T-cell (primary cell): ENCODE data around the gene TIPIN. TPM values are rescaled to one million over a fixed set of nuclear protein-coding genes. Genes with fewer than 3 reads are reported as not detected.
A peak's percentile ranks its signal among the peaks of the same experiment; 100 is the strongest.
"Not testable (repeated sequence)": the region's sequence is repeated elsewhere in the genome, so short reads cannot be mapped to it uniquely, and the experiment has no call there.

Source experiments
- ATAC-seq, 4 experiments: fragments of 200-7000 bp in 3 of 4; fragments of 150-1000 bp in 1 of 4; cut with Tn5 transposase; replicated peaks in 1 of 4; 1 replicate in 3 of 4; 2 replicates in 1 of 4; pipeline ENCODE4 v1.10.0; 2021; ENCODE audit warnings: moderate library complexity in 3 of 4, mild to moderate bottlenecking in 2 of 4, moderate number of reproducible peaks in 1 of 4
- CTCF ChIA-PET, 2 donors: fragments of 300-600 bp; sonication (Branson Sonifier 250); formaldehyde crosslinking; loops; one replicate each; lab custom pipeline; 2022; ENCODE audit warnings: antibody characterized with exemption in 2 of 2; lab: Charles Lee
- POLR2A ChIA-PET, 2 donors: fragments of 300-600 bp; sonication (Branson Sonifier 250); formaldehyde crosslinking; loops; one replicate each; lab custom pipeline; 2022; ENCODE audit warnings: antibody characterized with exemption in 2 of 2; lab: Charles Lee
- DNase-seq, 35 experiments: peaks; one replicate each; pipeline versions ENCODE4 v3.0.0 to v3.0.0-alpha.2; 2013 to 2023
- H3K27ac ChIP-seq: one replicate; pipeline ENCODE4 v1.5.1; 2013; ENCODE audit warnings: low read length
- H3K27me3 ChIP-seq, 2 experiments: replicated peaks in 1 of 2; 1 replicate in 1 of 2; 2 replicates in 1 of 2; pipeline versions ENCODE4 v1.6.1 to v1.7.0; 2013; ENCODE audit warnings: low read length in 1 of 2, mixed read lengths in 1 of 2; ENCODE audit not compliant: control insufficient read depth in 2 of 2, insufficient read depth in 2 of 2; ENCODE audit errors: extremely low read depth in 1 of 2
- H3K36me3 ChIP-seq, 2 donors: 1 replicate in 1 of 2; 2 replicates in 1 of 2; pipeline versions ENCODE4 v1.6.1 to v1.7.0; 2013; ENCODE audit warnings: low read length in 1 of 2; ENCODE audit not compliant: control insufficient read depth in 2 of 2, insufficient read depth in 1 of 2; ENCODE audit errors: extremely low read depth in 1 of 2
- H3K4me1 ChIP-seq, 2 experiments: 1 replicate in 1 of 2; 2 replicates in 1 of 2; pipeline versions ENCODE4 v1.6.1 to v1.7.0; 2013; ENCODE audit warnings: low read length in 2 of 2, mixed read lengths in 1 of 2; ENCODE audit not compliant: insufficient read depth in 2 of 2, control insufficient read depth in 1 of 2; ENCODE audit errors: extremely low read depth in 1 of 2
- H3K4me3 ChIP-seq, 2 donors: 1 replicate in 1 of 2; 2 replicates in 1 of 2; pipeline versions ENCODE4 v1.5.1 to v1.7.0; 2013; ENCODE audit warnings: mild to moderate bottlenecking in 2 of 2, low read length in 1 of 2, moderate library complexity in 1 of 2; ENCODE audit not compliant: control insufficient read depth in 1 of 2; ENCODE audit errors: extremely low read depth in 1 of 2
- H3K9me3 ChIP-seq: 2 replicates; pipeline ENCODE4 v1.7.0; 2013
- H3K27ac Mint-ChIP-seq, 2 donors: one replicate each; pipeline ENCODE4 v1.8.0; 2020 to 2021; ENCODE audit warnings: mild to moderate bottlenecking in 2 of 2, mixed read lengths in 2 of 2
- H3K27me3 Mint-ChIP-seq, 2 donors: one replicate each; pipeline ENCODE4 v1.8.0; 2021 to 2022; ENCODE audit warnings: mixed read lengths in 2 of 2
- H3K36me3 Mint-ChIP-seq: one replicate; pipeline ENCODE4 v1.8.0; 2021; ENCODE audit warnings: mixed read lengths
- H3K4me1 Mint-ChIP-seq, 3 donors: one replicate each; pipeline ENCODE4 v1.8.0; 2020 to 2022; ENCODE audit warnings: mixed read lengths in 3 of 3, mild to moderate bottlenecking in 1 of 3
- H3K4me3 Mint-ChIP-seq, 3 donors: one replicate each; pipeline ENCODE4 v1.8.0; 2020 to 2022; ENCODE audit warnings: mild to moderate bottlenecking in 3 of 3, mixed read lengths in 3 of 3, moderate library complexity in 3 of 3
- H3K9me3 Mint-ChIP-seq, 3 donors: one replicate each; pipeline ENCODE4 v1.8.0; 2020 to 2022; ENCODE audit warnings: mixed read lengths in 3 of 3
- WGBS: methylation state at CpG from one replicate; pipeline ENCODE4 v1.1.5; 2013; ENCODE audit warnings: missing lambda C conversion rate; ENCODE audit not compliant: insufficient coverage; 5-methylcytosine and 5-hydroxymethylcytosine counted together
- total RNA-seq, 35 experiments: library from RNA in 6 of 35; stranded (reverse) in 6 of 35; fragments of 120-200 nt in 1 of 35; gene quantifications; one replicate each; pipeline versions ENCODE4 v1.2.1 to v1.2.4 and lab custom pipeline; 2013 to 2026

TIPIN gene
- total RNA-seq, 5 donors from 2014 or later (not counting 1 experiment from before 2014, with no cell fraction given) = 3.6 to 8.4 (median 6.6) TPM

GRCh38 chr15:66374179-66374578, 17.7 kb upstream of the TIPIN start:
- WGBS = no CpG with 5 or more reads among the region's 4 CpGs

GRCh38 chr15:66369773-66370651, 13.5 kb upstream of the TIPIN start:
- Histone ChIP-seq H3K4me1 (peaks cover 14 to 15% of the 10 kb centered on the region in 2 experiments), H3K27me3 (no peaks in the 10 kb centered on the region), H3K36me3 (no peaks in the 10 kb centered on the region), H3K27ac (peak overlapping the region; percentile 57), H3K9me3 (no peaks in the 10 kb centered on the region), H3K4me3 (peak overlapping the region; percentile 1 to 17)
- no peaks in the 10 kb centered on the region for H3K36me3 Mint-ChIP-seq
- ATAC-seq (peak; percentile 74 to 89 (median 80)), DNase-seq (peak in 3 of 35 experiments; percentile 7 to 56 (median 17))
- H3K27me3 Mint-ChIP-seq = no peaks in the 10 kb centered on the region
- 0% methylated on average over 3 of the region's 12 CpGs for WGBS
- POLR2A ChIA-PET = no interaction called here
- peak overlapping the region; percentile 90 to 95 for H3K27ac Mint-ChIP-seq
- no peaks in the 10 kb centered on the region for H3K9me3 Mint-ChIP-seq
- H3K4me1 Mint-ChIP-seq = peaks cover 15 to 18% (median 17%) of the 10 kb centered on the region in 3 donors
- peak overlapping the region; percentile 72 to 80 (median 75) for H3K4me3 Mint-ChIP-seq
- CTCF ChIA-PET = interaction anchor here in 1 of 2 donors (0.6 to 0.8 kb wide), 3 partner anchors 13 to 1300 kb away, joined by 3 to 5 read pairs (median 3); no protein-coding TSS in a partner anchor

More at GRCh38 chr15:66374179-66374578, 17.7 kb upstream of the TIPIN start:
- H3K9me3 ChIP-seq = no peaks in the 10 kb centered on the region
- H3K27ac ChIP-seq = no peak overlapping the region
- H3K36me3 Mint-ChIP-seq = no peaks in the 10 kb centered on the region
- peaks cover 15 to 18% (median 17%) of the 10 kb centered on the region in 3 donors for H3K4me1 Mint-ChIP-seq
- no peaks in the 10 kb centered on the region for H3K27me3 Mint-ChIP-seq
- H3K9me3 Mint-ChIP-seq = no peaks in the 10 kb centered on the region
- ATAC-seq (no peak), DNase-seq (no peak)
- H3K27me3 ChIP-seq = no peaks in the 10 kb centered on the region
- no peak overlapping the region for H3K27ac Mint-ChIP-seq
- no peak overlapping the region for H3K4me3 Mint-ChIP-seq
- CTCF ChIA-PET = no interaction called here
- peaks cover 14 to 15% of the 10 kb centered on the region in 2 experiments for H3K4me1 ChIP-seq
- H3K4me3 ChIP-seq = no peak overlapping the region
- no peaks in the 10 kb centered on the region for H3K36me3 ChIP-seq
- POLR2A ChIA-PET = no interaction called here

DNA sequence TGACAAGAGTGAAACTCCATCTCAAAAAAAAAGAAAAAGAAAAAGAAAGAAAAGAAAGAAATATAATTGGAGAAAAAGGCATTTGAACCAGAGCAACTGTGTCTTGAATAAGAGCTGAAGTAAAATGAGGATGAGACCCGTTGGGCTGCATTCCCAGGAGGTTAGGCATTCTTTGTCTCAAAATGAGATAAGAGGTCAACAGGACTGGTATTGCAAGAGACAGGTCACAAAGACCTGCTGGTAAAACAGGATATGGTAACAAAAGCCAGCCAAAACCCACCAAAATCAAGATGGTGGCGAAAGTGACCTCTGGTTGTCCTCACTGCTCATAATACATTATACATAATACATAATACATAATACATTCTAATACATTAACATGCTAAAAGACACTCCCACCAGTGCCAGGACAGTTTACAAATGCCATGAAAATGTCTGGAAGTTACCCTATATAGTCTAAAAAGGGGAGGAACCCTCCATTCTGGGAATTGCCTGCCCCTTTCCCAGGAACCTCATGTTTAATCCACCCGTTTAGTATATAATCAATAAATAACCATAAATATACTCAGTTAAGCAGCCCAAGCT, 8.6 kb upstream of the TIPIN start:
- no peaks in the 10 kb centered on the region for H3K36me3 ChIP-seq
- ChIA-PET POLR2A (no interaction called here), CTCF (interaction anchor here in 1 of 2 donors (0.6 kb wide), 2 partner anchors 14 to 27 kb away, joined by 3 read pairs; no protein-coding TSS in a partner anchor)
- no CpG with 5 or more reads among the region's 3 CpGs for WGBS
- no peaks in the 10 kb centered on the region for H3K27me3 ChIP-seq
- no peak overlapping the region for H3K27ac ChIP-seq
- Mint-ChIP-seq H3K27me3 (no peaks in the 10 kb centered on the region), H3K36me3 (no peaks in the 10 kb centered on the region), H3K4me3 (no peak overlapping the region), H3K27ac (no peak overlapping the region), H3K9me3 (no peaks in the 10 kb centered on the region), H3K4me1 (peaks cover 7 to 8% (median 7%) of the 10 kb centered on the region in 3 donors)
- no peak overlapping the region for H3K4me3 ChIP-seq
- DNase-seq = no peak
- no peaks in the 10 kb centered on the region for H3K9me3 ChIP-seq
- no peak for ATAC-seq
- peaks cover 7 to 8% of the 10 kb centered on the region in 2 experiments for H3K4me1 ChIP-seq

DNA sequence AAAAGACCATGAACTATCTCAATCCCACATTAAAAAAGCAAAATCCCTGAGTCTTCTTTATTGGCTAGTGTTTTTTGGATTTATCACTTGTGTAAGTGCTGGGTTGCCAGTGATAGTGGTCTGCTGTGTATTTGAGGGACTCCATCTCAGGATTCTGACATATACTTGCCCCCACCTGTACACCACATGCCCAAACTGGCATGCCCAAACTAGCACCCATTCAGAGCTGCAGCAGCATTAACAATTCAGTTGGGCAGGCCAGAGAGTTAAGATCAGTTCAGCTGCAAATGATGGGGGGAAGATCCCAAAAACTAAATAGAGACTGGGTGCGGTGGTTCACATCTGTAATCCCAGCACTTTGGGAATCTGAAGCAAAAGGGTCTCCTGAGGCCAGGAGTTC, 6.3 kb upstream of the TIPIN start:
- Histone ChIP-seq H3K9me3 (no peaks in the 10 kb centered on the region), H3K27ac (no peak overlapping the region), H3K27me3 (no peaks in the 10 kb centered on the region), H3K4me1 (no peaks in the 10 kb centered on the region), H3K4me3 (no peak overlapping the region), H3K36me3 (no peaks in the 10 kb centered on the region)
- DNase-seq (no peak), ATAC-seq (no peak)
- Mint-ChIP-seq H3K27me3 (no peaks in the 10 kb centered on the region), H3K9me3 (no peaks in the 10 kb centered on the region), H3K27ac (no peak overlapping the region), H3K4me1 (no peaks in the 10 kb centered on the region), H3K4me3 (no peak overlapping the region), H3K36me3 (no peaks in the 10 kb centered on the region)
- WGBS = 92% methylated on average over 1 of the region's 1 CpG
- POLR2A ChIA-PET = no interaction called here
- CTCF ChIA-PET = no interaction called here

DNA sequence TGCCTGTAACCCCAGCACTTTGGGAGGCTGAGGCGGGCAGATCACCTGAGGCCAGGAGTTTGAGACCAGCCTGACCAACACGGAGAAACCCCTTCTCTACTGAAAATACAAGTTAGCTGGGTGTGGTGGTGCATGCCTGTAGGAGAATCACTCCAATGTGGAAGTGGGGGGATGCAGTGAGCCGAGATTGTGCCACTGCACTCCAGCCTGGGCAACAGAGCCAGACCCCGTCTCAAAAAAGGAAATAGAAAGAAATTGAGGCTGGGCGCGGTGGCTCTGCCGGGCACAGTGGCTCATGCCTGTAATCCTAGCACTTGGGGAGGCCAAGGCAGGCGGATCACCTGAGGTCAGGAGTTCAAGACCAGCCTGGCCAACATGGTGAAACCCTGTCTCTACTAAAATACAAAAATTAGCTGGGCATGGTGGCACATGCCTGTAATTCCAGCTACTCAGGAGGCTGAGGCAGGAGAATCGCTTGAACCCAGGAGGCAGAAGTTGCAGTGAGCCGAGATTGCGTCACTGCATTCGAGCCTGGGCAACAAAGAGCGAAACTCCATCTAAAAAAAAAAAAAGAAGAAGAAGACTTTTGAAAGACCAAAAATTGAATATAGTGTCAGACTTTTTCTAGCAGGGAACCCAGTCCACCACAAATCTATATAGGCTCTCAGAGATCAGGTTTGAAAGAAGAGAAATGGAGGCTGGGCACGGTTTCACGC, 5.4 kb upstream of the TIPIN start:
- CTCF ChIA-PET, H3K27me3 ChIP-seq, H3K27ac ChIP-seq, H3K36me3 Mint-ChIP-seq, H3K9me3 ChIP-seq, H3K4me3 ChIP-seq, H3K4me1 ChIP-seq, DNase-seq, POLR2A ChIA-PET, ATAC-seq, H3K9me3 Mint-ChIP-seq, H3K4me3 Mint-ChIP-seq, H3K27ac Mint-ChIP-seq, H3K27me3 Mint-ChIP-seq, H3K4me1 Mint-ChIP-seq, H3K36me3 ChIP-seq: not testable (repeated sequence)
- WGBS = 100% methylated on average over 3 of the region's 15 CpGs

GRCh38 chr15:66359740-66360139, 3.3 kb upstream of the TIPIN start:
- Histone ChIP-seq H3K27me3 (no peaks in the 10 kb centered on the region), H3K27ac (no peak overlapping the region), H3K4me1 (peaks cover 4 to 15% of the 10 kb centered on the region in 2 experiments), H3K36me3 (no peaks in the 10 kb centered on the region), H3K9me3 (no peaks in the 10 kb centered on the region), H3K4me3 (no peak overlapping the region)
- H3K27me3 Mint-ChIP-seq = no peaks in the 10 kb centered on the region
- H3K4me1 Mint-ChIP-seq = peaks cover 14 to 19% (median 14%) of the 10 kb centered on the region in 3 donors
- H3K36me3 Mint-ChIP-seq = no peaks in the 10 kb centered on the region
- H3K4me3 Mint-ChIP-seq = no peak overlapping the region
- ChIA-PET POLR2A (no interaction called here), CTCF (interaction anchor here in 1 of 2 donors (0.5 kb wide), 1 partner anchor 24 kb away, joined by 3 read pairs; no protein-coding TSS in a partner anchor)
- 78% methylated on average over 3 of the region's 7 CpGs for WGBS
- no peaks in the 10 kb centered on the region for H3K9me3 Mint-ChIP-seq
- no peak for DNase-seq
- no peak overlapping the region for H3K27ac Mint-ChIP-seq
- no peak for ATAC-seq
